ENCODE data around the gene PTPN3. TPM values are rescaled to one million over a fixed set of nuclear protein-coding genes. Genes with fewer than 3 reads are reported as not detected.

Gene PTPN3
- total RNA-seq, 2 donors from 2014 or later: 2.7 to 4.6 TPM

DNA sequence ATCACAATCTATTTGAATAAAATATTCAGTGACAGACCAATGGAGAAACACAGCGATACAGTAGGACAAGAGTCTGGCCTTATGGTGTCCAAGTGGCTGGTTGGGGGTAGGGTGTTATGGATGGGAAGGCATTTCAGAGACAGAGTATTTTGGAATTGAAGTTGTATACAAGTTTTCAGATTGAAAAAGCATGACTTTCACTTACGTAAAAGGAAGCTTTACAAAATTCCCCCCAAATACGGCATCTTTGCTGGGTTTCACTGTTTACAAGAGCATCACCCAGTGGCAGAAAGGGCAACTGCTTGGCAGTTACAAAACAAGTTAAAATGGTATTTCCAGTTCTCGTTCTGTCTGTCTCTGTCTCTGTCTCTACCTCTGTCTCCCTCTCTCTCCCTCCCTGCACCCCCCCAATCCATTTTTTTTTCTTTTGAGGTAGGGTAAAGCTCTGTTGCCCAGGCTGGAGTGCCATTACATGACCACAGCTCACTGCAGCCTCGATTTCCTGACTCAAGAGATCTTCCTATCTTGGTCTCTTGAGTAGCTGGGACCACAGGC is 86.2 kb downstream of the PTPN3 start:
- H3K36me3 Mint-ChIP-seq (ENCODE audit: low read depth): no peaks in the 10 kb centered on the region
- no peaks in the 10 kb centered on the region for H3K36me3 ChIP-seq (ENCODE audit: control insufficient read depth, insufficient read depth, low read length)
- H3K9me3 ChIP-seq (ENCODE audit: control insufficient read depth, low read length): no peaks in the 10 kb centered on the region
- H3K4me3 Mint-ChIP-seq: no peak overlapping the region
- H3K27ac Mint-ChIP-seq: no peak overlapping the region
- H3K9ac ChIP-seq (ENCODE audit: extremely low read depth, low read length, poor library complexity, severe bottlenecking): no peak overlapping the region
- H3K9me3 Mint-ChIP-seq: no peaks in the 10 kb centered on the region
- H3K27ac ChIP-seq (ENCODE audit: low read depth, low read length): no peak overlapping the region
- H3K27me3 ChIP-seq (ENCODE audit: control insufficient read depth, insufficient read depth, low read length, poor library complexity, severe bottlenecking): no peaks in the 10 kb centered on the region
- H3K27me3 Mint-ChIP-seq (ENCODE audit: insufficient read depth): no peaks in the 10 kb centered on the region
- peak; percentile 75 for DNase-seq
- 79 to 83% methylated on average over 4 to 5 of the region's 5 CpGs for WGBS, 2 experiments (ENCODE audit: insufficient coverage in 1 of 2, insufficient read length in 1 of 2)
- H3K4me3 ChIP-seq (ENCODE audit: low read length): no peak overlapping the region
- H3K4me1 Mint-ChIP-seq: peaks cover 20% of the 10 kb centered on the region
- no peaks in the 10 kb centered on the region for H3K4me1 ChIP-seq (ENCODE audit: control insufficient read depth, insufficient read depth, low read length)
- TF ChIP-seq, protein P1, sequence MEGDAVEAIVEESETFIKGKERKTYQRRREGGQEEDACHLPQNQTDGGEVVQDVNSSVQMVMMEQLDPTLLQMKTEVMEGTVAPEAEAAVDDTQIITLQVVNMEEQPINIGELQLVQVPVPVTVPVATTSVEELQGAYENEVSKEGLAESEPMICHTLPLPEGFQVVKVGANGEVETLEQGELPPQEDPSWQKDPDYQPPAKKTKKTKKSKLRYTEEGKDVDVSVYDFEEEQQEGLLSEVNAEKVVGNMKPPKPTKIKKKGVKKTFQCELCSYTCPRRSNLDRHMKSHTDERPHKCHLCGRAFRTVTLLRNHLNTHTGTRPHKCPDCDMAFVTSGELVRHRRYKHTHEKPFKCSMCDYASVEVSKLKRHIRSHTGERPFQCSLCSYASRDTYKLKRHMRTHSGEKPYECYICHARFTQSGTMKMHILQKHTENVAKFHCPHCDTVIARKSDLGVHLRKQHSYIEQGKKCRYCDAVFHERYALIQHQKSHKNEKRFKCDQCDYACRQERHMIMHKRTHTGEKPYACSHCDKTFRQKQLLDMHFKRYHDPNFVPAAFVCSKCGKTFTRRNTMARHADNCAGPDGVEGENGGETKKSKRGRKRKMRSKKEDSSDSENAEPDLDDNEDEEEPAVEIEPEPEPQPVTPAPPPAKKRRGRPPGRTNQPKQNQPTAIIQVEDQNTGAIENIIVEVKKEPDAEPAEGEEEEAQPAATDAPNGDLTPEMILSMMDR (conservative IDR thresholded peaks at IDR 0.05): peak; percentile 84

- TF ChIP-seq, protein P1 (conservative IDR thresholded peaks at IDR 0.05): no peak
- no peaks in the 10 kb centered on the region for H3K27me3 Mint-ChIP-seq (ENCODE audit: insufficient read depth)
- H3K27ac Mint-ChIP-seq: no peak overlapping the region
Observed at GRCh38 chr9:109411069-109411761, 86.9 kb downstream of the PTPN3 start.

DNA sequence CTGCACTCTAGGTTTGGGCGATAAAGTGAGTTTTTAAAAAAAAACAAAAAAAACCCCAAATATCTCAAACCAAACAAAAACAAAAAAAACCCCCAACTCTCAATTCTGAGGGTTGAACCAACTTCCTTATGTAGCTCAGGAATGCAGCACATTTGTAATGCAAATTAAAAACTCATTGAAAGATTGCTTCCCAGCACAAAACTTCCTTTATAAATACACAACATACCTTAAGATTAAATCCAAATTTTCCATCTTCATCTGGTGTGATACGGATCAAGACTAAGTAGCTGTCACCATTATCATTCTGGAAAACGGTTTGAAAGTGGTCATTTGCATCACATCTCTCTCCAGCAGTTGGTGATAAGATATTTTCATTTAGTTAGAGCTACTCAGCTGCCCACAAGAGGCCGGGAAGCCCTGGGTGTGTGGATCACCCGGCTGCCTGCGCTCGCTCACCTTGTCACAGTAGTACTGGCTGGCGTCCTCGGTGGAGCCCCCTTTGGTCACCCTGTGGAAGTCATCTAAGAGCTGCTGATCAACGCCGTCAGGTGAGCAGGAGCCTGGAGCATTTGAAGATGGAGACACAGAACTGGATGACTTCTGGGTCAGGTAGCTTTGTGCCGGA is 88.2 kb downstream of the PTPN3 start:
- no peak overlapping the region for H3K27ac ChIP-seq (ENCODE audit: low read depth, low read length)
- H3K4me3 ChIP-seq (ENCODE audit: low read length): no peak overlapping the region

More at GRCh38 chr9:109411069-109411761, 86.9 kb downstream of the PTPN3 start:
- DNase-seq: no peak
- H3K4me1 Mint-ChIP-seq: peaks cover 20% of the 10 kb centered on the region
- H3K36me3 ChIP-seq (ENCODE audit: control insufficient read depth, insufficient read depth, low read length): no peaks in the 10 kb centered on the region
- no peak overlapping the region for H3K4me3 ChIP-seq (ENCODE audit: low read length)
- H3K36me3 Mint-ChIP-seq (ENCODE audit: low read depth): no peaks in the 10 kb centered on the region
- H3K9ac ChIP-seq (ENCODE audit: extremely low read depth, low read length, poor library complexity, severe bottlenecking): no peak overlapping the region
- H3K4me1 ChIP-seq (ENCODE audit: control insufficient read depth, insufficient read depth, low read length): no peaks in the 10 kb centered on the region
- 90 to 96% methylated on average over 8 to 10 of the region's 10 CpGs for WGBS, 2 experiments (ENCODE audit: insufficient coverage in 1 of 2, insufficient read length in 1 of 2)
- H3K9me3 ChIP-seq (ENCODE audit: control insufficient read depth, low read length): no peaks in the 10 kb centered on the region
- no peak overlapping the region for H3K4me3 Mint-ChIP-seq
- H3K27ac ChIP-seq (ENCODE audit: low read depth, low read length): no peak overlapping the region
- H3K9me3 Mint-ChIP-seq: no peaks in the 10 kb centered on the region
- no peaks in the 10 kb centered on the region for H3K27me3 ChIP-seq (ENCODE audit: control insufficient read depth, insufficient read depth, low read length, poor library complexity, severe bottlenecking)

More for the DNA sequence above, 88.2 kb downstream of the PTPN3 start:
- peak; percentile 94 for DNase-seq
- H3K36me3 Mint-ChIP-seq (ENCODE audit: low read depth): no peaks in the 10 kb centered on the region
- no peak overlapping the region for H3K9ac ChIP-seq (ENCODE audit: extremely low read depth, low read length, poor library complexity, severe bottlenecking)
- H3K27ac Mint-ChIP-seq: peak overlapping the region; percentile 85
- no peaks in the 10 kb centered on the region for H3K4me1 ChIP-seq (ENCODE audit: control insufficient read depth, insufficient read depth, low read length)
- peaks cover 20% of the 10 kb centered on the region for H3K4me1 Mint-ChIP-seq
- TF ChIP-seq, protein P1 (conservative IDR thresholded peaks at IDR 0.05): peak; percentile 81
- H3K36me3 ChIP-seq (ENCODE audit: control insufficient read depth, insufficient read depth, low read length): no peaks in the 10 kb centered on the region
- no peaks in the 10 kb centered on the region for H3K27me3 Mint-ChIP-seq (ENCODE audit: insufficient read depth)
- no peaks in the 10 kb centered on the region for H3K27me3 ChIP-seq (ENCODE audit: control insufficient read depth, insufficient read depth, low read length, poor library complexity, severe bottlenecking)
- no peak overlapping the region for H3K4me3 Mint-ChIP-seq
- H3K9me3 Mint-ChIP-seq: no peaks in the 10 kb centered on the region
- 35 to 48% methylated on average over 7 to 12 of the region's 12 CpGs for WGBS, 2 experiments (ENCODE audit: insufficient coverage in 1 of 2, insufficient read length in 1 of 2)
- no peaks in the 10 kb centered on the region for H3K9me3 ChIP-seq (ENCODE audit: control insufficient read depth, low read length)

Data from endodermal cell (in vitro differentiated cells).